ENCODE data around the gene COL6A1. TPM values are rescaled to one million over a fixed set of nuclear protein-coding genes. Genes with fewer than 3 reads are reported as not detected.

The COL6A1 gene
- total RNA-seq, 1 experiment from 2014 or later, result 17.8 TPM

DNA sequence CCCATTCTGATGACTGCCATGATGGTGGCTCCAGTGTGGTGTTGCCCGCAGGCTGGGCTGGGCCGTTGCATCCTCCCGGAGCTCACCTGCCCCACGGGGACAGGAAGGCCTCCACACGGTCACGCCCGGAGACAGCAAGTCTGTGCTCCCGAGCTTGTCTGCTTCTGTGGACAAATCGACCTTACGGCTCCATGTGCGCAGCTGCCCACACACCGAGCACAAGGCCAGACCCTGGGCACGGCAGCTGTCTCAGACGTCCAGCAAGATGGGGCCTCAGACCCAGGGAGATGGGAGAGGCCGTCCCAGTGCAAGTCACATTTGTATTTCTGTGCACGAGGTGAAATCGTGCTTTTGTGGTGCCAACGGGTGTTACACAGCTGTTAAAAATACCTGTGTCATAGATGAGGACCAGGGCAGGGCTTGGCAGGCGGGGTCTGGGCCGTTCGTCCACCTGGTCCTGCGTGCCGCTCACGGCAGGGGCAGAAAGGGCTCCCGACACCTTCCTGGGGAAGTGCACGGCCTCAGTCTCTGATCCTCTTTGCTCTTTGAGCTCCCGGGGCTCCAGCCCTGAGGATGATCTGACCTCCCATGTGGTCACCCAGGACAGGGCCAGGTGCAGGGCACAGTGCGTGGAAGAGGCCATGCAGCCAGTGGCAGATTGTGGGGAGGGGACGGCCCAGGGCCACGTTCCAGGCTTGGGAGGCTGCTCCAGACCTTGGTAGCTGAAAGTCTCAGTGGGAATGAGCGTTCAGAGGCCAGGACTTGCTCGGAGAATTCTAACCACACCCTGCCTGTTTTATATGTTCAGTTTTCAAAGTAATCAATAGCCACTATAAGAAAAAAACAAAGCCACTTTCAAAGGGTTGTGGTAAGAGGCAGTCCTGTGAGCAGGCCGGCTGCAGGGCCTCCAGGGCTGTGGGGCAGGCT, 13.5 kb downstream of the COL6A1 start:
- TF ChIP-seq, protein P1, sequence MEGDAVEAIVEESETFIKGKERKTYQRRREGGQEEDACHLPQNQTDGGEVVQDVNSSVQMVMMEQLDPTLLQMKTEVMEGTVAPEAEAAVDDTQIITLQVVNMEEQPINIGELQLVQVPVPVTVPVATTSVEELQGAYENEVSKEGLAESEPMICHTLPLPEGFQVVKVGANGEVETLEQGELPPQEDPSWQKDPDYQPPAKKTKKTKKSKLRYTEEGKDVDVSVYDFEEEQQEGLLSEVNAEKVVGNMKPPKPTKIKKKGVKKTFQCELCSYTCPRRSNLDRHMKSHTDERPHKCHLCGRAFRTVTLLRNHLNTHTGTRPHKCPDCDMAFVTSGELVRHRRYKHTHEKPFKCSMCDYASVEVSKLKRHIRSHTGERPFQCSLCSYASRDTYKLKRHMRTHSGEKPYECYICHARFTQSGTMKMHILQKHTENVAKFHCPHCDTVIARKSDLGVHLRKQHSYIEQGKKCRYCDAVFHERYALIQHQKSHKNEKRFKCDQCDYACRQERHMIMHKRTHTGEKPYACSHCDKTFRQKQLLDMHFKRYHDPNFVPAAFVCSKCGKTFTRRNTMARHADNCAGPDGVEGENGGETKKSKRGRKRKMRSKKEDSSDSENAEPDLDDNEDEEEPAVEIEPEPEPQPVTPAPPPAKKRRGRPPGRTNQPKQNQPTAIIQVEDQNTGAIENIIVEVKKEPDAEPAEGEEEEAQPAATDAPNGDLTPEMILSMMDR (IDR thresholded peaks at IDR 0.05; ENCODE audit: unreplicated experiment), result no peak
- H3K27ac Mint-ChIP-seq (ENCODE audit: unreplicated experiment), result no peak overlapping the region
- H3K4me1 Mint-ChIP-seq (ENCODE audit: low read depth, unreplicated experiment), result no peaks in the 10 kb centered on the region
- intact Hi-C loops (cut with micrococcal nuclease; ENCODE audit: unreplicated experiment), result no loop called here
- no peak overlapping the region for H3K4me3 Mint-ChIP-seq (ENCODE audit: low read depth, unreplicated experiment)
- H3K9me3 Mint-ChIP-seq (ENCODE audit: low read depth, unreplicated experiment), result no peaks in the 10 kb centered on the region
- CTCF ChIA-PET, result no interaction called here
- DNase-seq, result no peak
- BruUV-seq (replicated peaks), result no TSS peak
- H3K36me3 Mint-ChIP-seq (ENCODE audit: insufficient read depth, unreplicated experiment), result no peaks in the 10 kb centered on the region
- H3K27me3 Mint-ChIP-seq (ENCODE audit: unreplicated experiment), result no peaks in the 10 kb centered on the region

DNA sequence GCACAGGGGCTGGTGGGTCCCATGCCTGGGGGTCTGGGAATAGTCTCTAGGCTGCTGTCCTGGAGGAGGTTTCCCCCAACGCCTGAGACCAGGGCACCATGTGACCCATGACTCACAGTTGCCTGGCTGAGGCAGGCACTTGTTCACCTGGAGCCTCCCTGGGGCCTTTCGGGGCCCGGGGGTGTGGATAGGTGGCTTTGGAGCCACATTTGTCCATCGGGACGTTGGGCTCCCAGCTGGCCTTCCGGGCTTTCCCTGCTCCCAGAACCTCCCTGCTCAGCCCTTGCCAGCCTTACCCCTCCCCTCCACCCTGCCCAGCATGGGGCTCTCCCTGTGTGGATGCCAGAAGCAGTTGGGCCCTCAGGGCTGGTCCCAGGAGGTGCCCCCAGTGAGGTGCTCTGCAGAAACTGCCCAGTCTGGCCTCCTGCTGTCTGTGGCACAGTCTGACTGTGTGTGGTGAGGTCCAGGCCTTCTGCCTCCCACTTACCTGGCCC, 14.2 kb downstream of the COL6A1 start:
- peak; percentile 45 for DNase-seq
- TF ChIP-seq, protein P1 (IDR thresholded peaks at IDR 0.05; ENCODE audit: unreplicated experiment), result no peak
- H3K9me3 Mint-ChIP-seq (ENCODE audit: low read depth, unreplicated experiment), result no peaks in the 10 kb centered on the region
- H3K4me1 Mint-ChIP-seq (ENCODE audit: low read depth, unreplicated experiment), result no peaks in the 10 kb centered on the region
- no peaks in the 10 kb centered on the region for H3K36me3 Mint-ChIP-seq (ENCODE audit: insufficient read depth, unreplicated experiment)
- intact Hi-C loops (cut with micrococcal nuclease; ENCODE audit: unreplicated experiment), result no loop called here
- no peak overlapping the region for H3K27ac Mint-ChIP-seq (ENCODE audit: unreplicated experiment)
- H3K27me3 Mint-ChIP-seq (ENCODE audit: unreplicated experiment), result no peaks in the 10 kb centered on the region
- CTCF ChIA-PET, result no interaction called here
- H3K4me3 Mint-ChIP-seq (ENCODE audit: low read depth, unreplicated experiment), result no peak overlapping the region
- BruUV-seq (replicated peaks), result no TSS peak

DNA sequence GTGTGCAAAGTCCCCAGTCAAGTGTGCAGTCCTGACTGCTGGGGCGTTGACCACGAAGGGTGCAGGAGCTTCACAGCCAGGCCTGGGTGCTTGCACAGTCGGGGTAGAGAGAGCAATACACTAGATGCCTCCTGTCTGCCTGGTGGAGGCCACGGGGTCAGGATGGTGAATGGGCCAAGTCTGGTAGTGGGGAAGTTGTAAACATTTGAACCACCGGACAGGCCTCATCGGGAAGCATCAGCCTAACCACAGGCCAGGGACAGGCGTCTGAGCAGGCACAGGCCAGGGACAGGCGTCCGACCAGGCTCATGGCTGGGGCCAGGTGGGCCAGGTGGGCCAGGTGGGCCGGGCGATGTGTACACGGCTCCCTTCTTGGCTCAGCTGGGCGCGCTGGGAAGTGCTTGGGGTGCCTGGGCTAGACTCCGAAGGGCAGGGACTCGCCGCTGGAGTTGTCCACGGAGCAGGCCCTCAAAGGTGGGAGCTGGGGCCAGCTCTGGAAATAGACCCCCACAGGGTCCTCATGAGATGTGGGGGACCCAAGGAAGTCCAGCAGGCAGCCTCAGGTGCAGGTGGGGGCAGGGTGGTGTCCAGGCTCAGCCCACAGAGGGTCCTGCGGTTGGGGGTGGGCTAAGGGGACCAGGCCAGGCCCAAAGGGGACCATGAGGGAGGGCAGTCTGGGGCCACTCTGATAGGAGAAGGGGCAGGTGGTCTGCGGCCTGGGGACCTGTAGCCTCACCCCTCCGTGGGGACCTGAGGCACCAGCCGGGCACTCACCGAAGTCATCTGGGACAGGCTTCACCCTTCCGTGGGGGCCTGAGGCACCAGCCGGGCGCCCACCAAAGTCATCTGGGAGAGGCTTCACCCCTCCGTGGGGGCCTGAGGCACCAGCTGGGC, 15.0 kb downstream of the COL6A1 start:
- no peak overlapping the region for H3K27ac Mint-ChIP-seq (ENCODE audit: unreplicated experiment)
- DNase-seq, result no peak
- no peaks in the 10 kb centered on the region for H3K4me1 Mint-ChIP-seq (ENCODE audit: low read depth, unreplicated experiment)
- H3K9me3 Mint-ChIP-seq (ENCODE audit: low read depth, unreplicated experiment), result no peaks in the 10 kb centered on the region
- TF ChIP-seq, protein P1 (IDR thresholded peaks at IDR 0.05; ENCODE audit: unreplicated experiment), result no peak
- H3K4me3 Mint-ChIP-seq (ENCODE audit: low read depth, unreplicated experiment), result no peak overlapping the region
- CTCF ChIA-PET, result no interaction called here
- intact Hi-C loops (cut with micrococcal nuclease; ENCODE audit: unreplicated experiment), result no loop called here
- H3K27me3 Mint-ChIP-seq (ENCODE audit: unreplicated experiment), result no peaks in the 10 kb centered on the region
- H3K36me3 Mint-ChIP-seq (ENCODE audit: insufficient read depth, unreplicated experiment), result no peaks in the 10 kb centered on the region
- no TSS peak for BruUV-seq (replicated peaks)

DNA sequence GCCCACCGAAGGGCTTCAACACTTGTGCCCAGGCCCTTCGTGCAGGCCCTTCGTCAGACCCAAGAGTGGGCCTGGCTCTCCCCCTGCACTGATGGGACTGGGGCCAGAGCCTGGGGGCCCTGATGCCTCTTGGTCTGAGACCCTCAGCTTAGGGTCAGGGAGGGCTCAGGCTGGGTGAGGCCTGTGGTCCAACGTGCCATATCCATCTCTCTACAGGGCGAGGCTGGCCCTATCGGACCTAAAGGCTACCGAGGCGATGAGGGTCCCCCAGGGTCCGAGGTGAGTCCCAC, 15.6 kb downstream of the COL6A1 start:
- TF ChIP-seq, protein P1 (IDR thresholded peaks at IDR 0.05; ENCODE audit: unreplicated experiment), result no peak
- CTCF ChIA-PET, result no interaction called here
- Mint-ChIP-seq H3K4me1 (ENCODE audit: low read depth, unreplicated experiment) (no peaks in the 10 kb centered on the region), H3K27me3 (ENCODE audit: unreplicated experiment) (no peaks in the 10 kb centered on the region), H3K9me3 (ENCODE audit: low read depth, unreplicated experiment) (no peaks in the 10 kb centered on the region), H3K27ac (ENCODE audit: unreplicated experiment) (no peak overlapping the region), H3K36me3 (ENCODE audit: insufficient read depth, unreplicated experiment) (no peaks in the 10 kb centered on the region), H3K4me3 (ENCODE audit: low read depth, unreplicated experiment) (no peak overlapping the region)
- BruUV-seq (replicated peaks), result no TSS peak
- intact Hi-C loops (cut with micrococcal nuclease; ENCODE audit: unreplicated experiment), result no loop called here
- no peak for DNase-seq
